Parathyroid adenoma (tissue), 2 donors: ENCODE results near the gene CHRDL2.
"Not testable (repeated sequence)": the region's sequence is repeated elsewhere in the genome, so short reads cannot be mapped to it uniquely, and the experiment has no call there.

Experiments
- H2AFZ ChIP-seq: fragments of 300-600 bp; sonication (generic); one replicate; pipeline ENCODE4 v1.7.0; 2017; ENCODE audit warnings: antibody characterized with exemption, mild to moderate bottlenecking
- H3K27ac ChIP-seq: fragments of 300-600 bp; sonication (generic); one replicate; pipeline ENCODE4 v1.7.0; 2017
- H3K27me3 ChIP-seq: fragments of 300-600 bp; sonication (generic); one replicate; pipeline ENCODE4 v1.7.0; 2017; ENCODE audit warnings: low read length; ENCODE audit not compliant: control insufficient read depth, insufficient read depth
- H3K36me3 ChIP-seq: fragments of 300-600 bp; sonication (generic); one replicate; pipeline ENCODE4 v1.7.0; 2017; ENCODE audit warnings: low read length; ENCODE audit not compliant: control insufficient read depth, insufficient read depth
- H3K4me1 ChIP-seq: fragments of 300-600 bp; sonication (generic); one replicate; pipeline ENCODE4 v1.7.0; 2017; ENCODE audit warnings: control low read depth
- H3K4me2 ChIP-seq: fragments of 300-600 bp; sonication (generic); one replicate; pipeline ENCODE4 v1.7.0; 2017; ENCODE audit warnings: low read length
- H3K4me3 ChIP-seq: fragments of 300-600 bp; sonication (generic); one replicate; pipeline ENCODE4 v1.7.0; 2017; ENCODE audit warnings: low read depth, low read length
- H3K79me2 ChIP-seq: fragments of 300-600 bp; sonication (generic); one replicate; pipeline ENCODE4 v1.7.0; 2017; ENCODE audit warnings: control low read depth
- H3K9ac ChIP-seq: fragments of 300-600 bp; sonication (generic); one replicate; pipeline ENCODE4 v1.7.0; 2017; ENCODE audit warnings: mild to moderate bottlenecking
- H3K9me3 ChIP-seq: fragments of 300-600 bp; sonication (generic); one replicate; pipeline ENCODE4 v1.7.0; 2017; ENCODE audit warnings: low read length; ENCODE audit not compliant: control insufficient read depth
- TF ChIP-seq, protein P1 (sequence below): fragments of 300-600 bp; sonication (generic); IDR thresholded peaks from one replicate; pipeline ENCODE4 v1.7.0; 2017; ENCODE audit warnings: antibody characterized with exemption, mild to moderate bottlenecking
- donor health status: primary hyperparathyroidism.

CHRDL2 gene

DNA sequence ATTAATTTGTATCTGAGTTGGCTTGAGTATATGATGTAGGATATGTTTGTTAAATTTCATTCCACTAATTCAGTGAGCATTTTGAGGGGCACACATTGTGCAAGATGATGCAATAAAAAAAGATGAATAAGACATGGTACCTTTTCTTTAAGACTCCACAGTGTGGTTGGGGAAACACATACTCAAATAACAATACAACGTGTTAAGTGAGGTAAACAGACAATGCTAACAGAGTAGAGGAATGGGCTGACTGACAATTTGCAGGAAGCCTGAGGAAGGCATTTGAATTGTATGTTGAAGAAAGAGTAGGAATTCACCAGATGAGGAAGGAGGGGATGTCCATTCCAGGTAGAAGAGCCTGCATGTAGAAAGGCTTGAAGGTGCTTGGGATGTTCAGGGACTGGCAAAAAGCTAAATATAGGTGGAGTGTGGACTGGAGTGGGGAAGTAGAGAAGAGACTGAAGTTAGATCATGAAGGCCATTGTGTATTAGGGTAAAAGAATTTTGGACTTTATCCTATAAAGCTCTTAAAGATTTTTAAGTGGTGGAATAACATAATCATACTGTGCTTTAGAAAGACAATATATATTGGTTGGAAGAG, 24.3 kb upstream of the CHRDL2 start:
- no peaks in the 10 kb centered on the region for H3K36me3 ChIP-seq
- H3K27me3 ChIP-seq = no peaks in the 10 kb centered on the region
- H3K9me3 ChIP-seq = no peaks in the 10 kb centered on the region
- no peak overlapping the region for H3K4me2 ChIP-seq
- H3K4me1 ChIP-seq = no peaks in the 10 kb centered on the region
- no peak overlapping the region for H2AFZ ChIP-seq
- no peak overlapping the region for H3K4me3 ChIP-seq
- no peak overlapping the region for H3K9ac ChIP-seq
- H3K27ac ChIP-seq = no peak overlapping the region
- TF ChIP-seq, protein P1, sequence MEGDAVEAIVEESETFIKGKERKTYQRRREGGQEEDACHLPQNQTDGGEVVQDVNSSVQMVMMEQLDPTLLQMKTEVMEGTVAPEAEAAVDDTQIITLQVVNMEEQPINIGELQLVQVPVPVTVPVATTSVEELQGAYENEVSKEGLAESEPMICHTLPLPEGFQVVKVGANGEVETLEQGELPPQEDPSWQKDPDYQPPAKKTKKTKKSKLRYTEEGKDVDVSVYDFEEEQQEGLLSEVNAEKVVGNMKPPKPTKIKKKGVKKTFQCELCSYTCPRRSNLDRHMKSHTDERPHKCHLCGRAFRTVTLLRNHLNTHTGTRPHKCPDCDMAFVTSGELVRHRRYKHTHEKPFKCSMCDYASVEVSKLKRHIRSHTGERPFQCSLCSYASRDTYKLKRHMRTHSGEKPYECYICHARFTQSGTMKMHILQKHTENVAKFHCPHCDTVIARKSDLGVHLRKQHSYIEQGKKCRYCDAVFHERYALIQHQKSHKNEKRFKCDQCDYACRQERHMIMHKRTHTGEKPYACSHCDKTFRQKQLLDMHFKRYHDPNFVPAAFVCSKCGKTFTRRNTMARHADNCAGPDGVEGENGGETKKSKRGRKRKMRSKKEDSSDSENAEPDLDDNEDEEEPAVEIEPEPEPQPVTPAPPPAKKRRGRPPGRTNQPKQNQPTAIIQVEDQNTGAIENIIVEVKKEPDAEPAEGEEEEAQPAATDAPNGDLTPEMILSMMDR = no peak
- peaks cover 2% of the 10 kb centered on the region for H3K79me2 ChIP-seq

GRCh38 chr11:74754507-74755252, 23.5 kb upstream of the CHRDL2 start:
- Histone ChIP-seq H3K27me3 (no peaks in the 10 kb centered on the region), H3K9ac (no peak overlapping the region), H3K4me3 (no peak overlapping the region), H3K79me2 (peaks cover 2% of the 10 kb centered on the region), H3K9me3 (no peaks in the 10 kb centered on the region), H3K27ac (no peak overlapping the region), H3K4me2 (no peak overlapping the region), H3K4me1 (no peaks in the 10 kb centered on the region), H2AFZ (no peak overlapping the region), H3K36me3 (no peaks in the 10 kb centered on the region)
- TF ChIP-seq, protein P1 = no peak

GRCh38 chr11:74751303-74751702, 20.1 kb upstream of the CHRDL2 start:
- TF ChIP-seq, protein P1 = no peak
- no peak overlapping the region for H3K27ac ChIP-seq
- H2AFZ ChIP-seq = no peak overlapping the region
- no peaks in the 10 kb centered on the region for H3K27me3 ChIP-seq
- no peak overlapping the region for H3K4me3 ChIP-seq
- no peak overlapping the region for H3K4me2 ChIP-seq
- no peaks in the 10 kb centered on the region for H3K36me3 ChIP-seq
- H3K4me1 ChIP-seq = peaks cover 9% of the 10 kb centered on the region
- H3K79me2 ChIP-seq = peaks cover 21% of the 10 kb centered on the region
- no peak overlapping the region for H3K9ac ChIP-seq
- no peaks in the 10 kb centered on the region for H3K9me3 ChIP-seq

GRCh38 chr11:74750598-74750997, 19.4 kb upstream of the CHRDL2 start:
- not testable (repeated sequence) for H3K27ac ChIP-seq, H3K9me3 ChIP-seq, H3K36me3 ChIP-seq, H3K27me3 ChIP-seq, H3K4me1 ChIP-seq, H2AFZ ChIP-seq, H3K4me3 ChIP-seq, H3K9ac ChIP-seq, H3K4me2 ChIP-seq
- peaks cover 22% of the 10 kb centered on the region for H3K79me2 ChIP-seq

DNA sequence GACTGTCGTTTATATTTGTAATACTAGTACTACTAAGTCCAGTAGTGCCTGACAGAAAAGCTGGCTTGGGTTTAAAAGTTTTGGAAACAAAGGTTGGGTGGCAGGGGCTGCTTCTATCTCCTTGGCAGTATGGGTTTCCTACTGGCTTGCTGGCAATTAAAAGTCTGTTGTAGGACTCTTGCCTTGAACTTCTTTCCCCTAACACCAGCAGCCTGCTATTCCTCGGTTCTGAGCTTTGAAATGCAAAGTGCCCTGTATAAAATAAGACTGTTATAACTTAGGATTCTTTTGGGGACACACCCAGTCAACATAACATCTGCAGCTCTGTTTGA, 18.7 kb upstream of the CHRDL2 start:
- TF ChIP-seq, protein P1 = no peak
- H3K4me3 ChIP-seq = peak overlapping the region; percentile 70
- peaks cover 9% of the 10 kb centered on the region for H3K4me1 ChIP-seq
- peaks cover 22% of the 10 kb centered on the region for H3K79me2 ChIP-seq
- H3K36me3 ChIP-seq = no peaks in the 10 kb centered on the region
- H3K4me2 ChIP-seq = peak overlapping the region; percentile 76
- no peaks in the 10 kb centered on the region for H3K9me3 ChIP-seq
- H3K27ac ChIP-seq = peak overlapping the region; percentile 54
- H3K9ac ChIP-seq = peak overlapping the region; percentile 19
- H3K27me3 ChIP-seq = no peaks in the 10 kb centered on the region
- peak overlapping the region; percentile 80 for H2AFZ ChIP-seq
